ENCODE data around the gene EFCAB11.

GRCh38 chr14:89889626-89890025 lies 64.9 kb downstream of the EFCAB11 start:
- no peak for TF ChIP-seq CTCF (IDR thresholded peaks at IDR 0.05; ENCODE audit: low read length)
- no peak for TF ChIP-seq EZH2 (optimal IDR thresholded peaks at IDR 0.05; ENCODE audit: low read depth, low read length)

Data from MM.1S (cell line).